GM18868 (cell line): ENCODE measurements around the gene LSM2.
"Not testable (repeated sequence)": the region's sequence is repeated elsewhere in the genome, so short reads cannot be mapped to it uniquely, and the experiment has no call there.

Experiments
- ATAC-seq: cut with Tn5 transposase; IDR thresholded peaks from one replicate; pipeline ENCODE4 v1.9.1; 2021; ENCODE audit warnings: mild to moderate bottlenecking, moderate library complexity; ENCODE audit not compliant: unreplicated experiment

The LSM2 gene

GRCh38 chr6:31827286-31828079 is 20.7 kb upstream of the LSM2 start, which contains the start of gene HSPA1B:
Gene HSPA1B, plus strand, starts transcription at chr6:31827738. Its CDS starts 213 bp downstream, at chr6:31827951.
- peak; percentile 69 for ATAC-seq

GRCh38 chr6:31826793-31827285 is 20.1 kb upstream of the LSM2 start:
- no peak for ATAC-seq

DNA sequence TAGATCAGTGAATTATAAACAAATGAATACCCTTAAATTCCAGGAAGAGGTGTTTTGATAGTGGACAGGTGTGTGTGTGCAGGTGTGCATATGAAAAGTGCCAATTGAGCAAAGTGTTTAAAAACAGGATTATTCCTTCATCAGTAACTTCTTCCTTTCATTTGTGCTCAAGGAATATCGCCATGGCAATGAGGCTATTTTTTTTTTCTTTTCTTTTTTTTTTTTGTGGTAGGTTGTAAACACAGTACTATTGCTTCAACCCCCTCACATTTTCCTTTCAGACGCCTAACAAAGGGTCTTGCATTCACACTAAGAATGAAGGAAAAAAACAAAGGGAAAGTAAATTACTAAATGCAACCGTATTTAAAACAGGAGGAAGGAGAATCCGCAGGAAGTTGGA is 18.8 kb upstream of the LSM2 start:
- no peak for ATAC-seq

DNA sequence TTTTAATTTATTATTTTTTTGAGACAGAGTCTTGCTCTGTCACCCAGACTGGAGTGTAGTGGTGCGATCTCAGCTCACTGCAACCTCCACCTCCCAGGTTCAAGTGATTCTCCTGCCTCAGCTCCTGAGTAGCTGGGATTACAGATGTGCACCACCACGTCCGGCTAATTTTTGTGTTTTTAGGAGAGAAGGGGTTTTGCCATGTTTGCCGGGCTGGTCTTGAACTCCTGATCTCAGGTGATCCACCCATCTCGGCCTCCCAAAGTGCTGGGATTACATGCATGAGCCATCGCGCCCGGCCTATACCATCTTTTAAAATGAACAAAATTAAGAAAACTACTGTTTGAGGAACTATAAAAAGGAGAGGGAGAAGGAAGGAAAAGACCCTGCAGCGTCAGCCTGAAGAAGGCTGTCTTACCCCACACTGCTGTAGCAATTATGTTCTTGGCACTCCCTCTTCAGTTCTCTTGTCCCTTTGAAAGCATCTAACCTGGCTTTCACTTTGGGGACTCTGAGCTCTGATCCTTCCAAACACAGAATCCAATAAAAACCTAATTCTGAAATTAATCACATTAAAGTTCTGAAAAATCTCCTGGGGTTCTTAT is 16.9 kb upstream of the LSM2 start:
- not testable (repeated sequence) for ATAC-seq

- peak; percentile 46 for ATAC-seq
Observed at GRCh38 chr6:31822036-31822821, 15.5 kb upstream of the LSM2 start.

GRCh38 chr6:31821301-31822035 is 14.7 kb upstream of the LSM2 start:
- peak; percentile 43 for ATAC-seq

- not testable (repeated sequence) for ATAC-seq
Observed at GRCh38 chr6:31820399-31820798, 13.6 kb upstream of the LSM2 start.

- ATAC-seq = no peak
Observed at GRCh38 chr6:31819871-31820299, 13.1 kb upstream of the LSM2 start.

DNA sequence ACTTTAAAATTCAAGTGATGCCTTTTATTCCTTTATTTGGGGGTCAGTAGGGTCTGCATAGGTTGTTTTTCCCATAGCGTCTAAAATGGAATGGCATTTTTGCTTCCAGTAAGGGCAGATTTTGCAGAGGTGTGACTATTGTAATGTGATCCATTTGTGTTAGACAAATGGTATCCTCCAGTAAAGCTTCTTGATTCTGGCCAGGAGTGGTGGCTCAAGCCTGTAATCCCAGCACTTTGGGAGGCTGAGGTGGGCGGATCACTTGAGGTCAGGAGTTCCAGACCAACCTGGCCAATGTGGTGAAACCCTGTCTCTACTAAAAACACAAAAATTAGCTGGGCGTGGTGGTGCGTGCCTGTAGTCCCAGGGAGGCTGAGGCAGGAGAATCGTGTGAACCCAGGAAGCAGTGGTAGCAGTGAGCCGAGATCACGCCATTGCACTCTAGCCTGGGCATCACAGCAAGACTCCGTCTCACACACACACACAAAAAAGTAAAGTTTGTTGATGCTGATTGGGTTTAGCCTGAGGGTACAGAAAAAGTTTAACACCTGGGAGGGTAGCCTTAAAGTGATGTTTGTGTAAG is 11.3 kb upstream of the LSM2 start:
- not testable (repeated sequence) for ATAC-seq

- ATAC-seq = not testable (repeated sequence)
Observed at GRCh38 chr6:31817133-31817928, 10.6 kb upstream of the LSM2 start.

GRCh38 chr6:31815025-31815838 is 8.5 kb upstream of the LSM2 start, which contains the start of the genes HSPA1A and HSPA1L:
Gene HSPA1A, plus strand, starts transcription at chr6:31815543. Its CDS starts 214 bp downstream, at chr6:31815757.
Gene HSPA1L, minus strand, starts transcription at chr6:31815283. Its CDS starts 3,311 bp downstream, at chr6:31811972.
- peak; percentile 33 for ATAC-seq

GRCh38 chr6:31814677-31815024 is 7.9 kb upstream of the LSM2 start:
- ATAC-seq = peak; percentile 50

DNA sequence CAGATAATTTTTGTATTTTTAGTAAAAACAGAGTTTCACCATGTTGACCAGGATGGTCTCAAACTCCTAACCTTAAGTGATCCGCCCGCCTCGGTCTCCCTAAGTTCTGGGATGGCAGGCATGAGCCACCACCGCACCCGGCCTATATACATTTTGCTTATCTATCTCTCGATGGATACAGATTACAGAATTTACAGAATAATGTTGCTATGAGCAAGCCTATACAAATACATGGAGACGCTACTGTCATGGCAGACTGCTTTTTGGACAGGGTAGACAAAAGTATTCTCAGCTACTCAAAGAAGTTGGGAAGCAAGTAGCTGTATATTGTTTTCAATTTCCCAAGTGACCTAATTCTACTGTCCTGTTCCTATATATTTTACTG is 6.7 kb upstream of the LSM2 start:
- no peak for ATAC-seq

DNA sequence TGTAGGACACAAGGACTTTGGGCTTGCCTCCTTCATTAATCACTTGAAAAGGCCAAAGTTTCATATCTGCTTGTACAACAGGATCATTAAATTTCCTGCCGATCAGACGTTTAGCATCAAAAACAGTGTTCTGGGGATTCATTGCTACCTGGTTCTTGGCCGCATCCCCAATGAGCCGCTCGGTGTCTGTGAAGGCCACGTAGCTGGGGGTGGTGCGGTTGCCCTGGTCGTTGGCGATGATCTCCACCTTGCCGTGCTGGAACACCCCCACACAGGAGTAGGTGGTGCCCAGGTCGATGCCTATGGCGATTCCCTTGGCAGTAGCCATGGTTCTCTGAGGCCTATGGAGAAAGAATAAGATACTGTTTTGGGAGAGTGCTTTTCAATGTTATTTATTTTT is 4.9 kb upstream of the LSM2 start:
- no peak for ATAC-seq

GRCh38 chr6:31808599-31808998 is 1.8 kb upstream of the LSM2 start:
- ATAC-seq = not testable (repeated sequence)

- ATAC-seq = peak; percentile 8
Observed at GRCh38 chr6:31805939-31806469, 762 bp downstream of the LSM2 start.

DNA sequence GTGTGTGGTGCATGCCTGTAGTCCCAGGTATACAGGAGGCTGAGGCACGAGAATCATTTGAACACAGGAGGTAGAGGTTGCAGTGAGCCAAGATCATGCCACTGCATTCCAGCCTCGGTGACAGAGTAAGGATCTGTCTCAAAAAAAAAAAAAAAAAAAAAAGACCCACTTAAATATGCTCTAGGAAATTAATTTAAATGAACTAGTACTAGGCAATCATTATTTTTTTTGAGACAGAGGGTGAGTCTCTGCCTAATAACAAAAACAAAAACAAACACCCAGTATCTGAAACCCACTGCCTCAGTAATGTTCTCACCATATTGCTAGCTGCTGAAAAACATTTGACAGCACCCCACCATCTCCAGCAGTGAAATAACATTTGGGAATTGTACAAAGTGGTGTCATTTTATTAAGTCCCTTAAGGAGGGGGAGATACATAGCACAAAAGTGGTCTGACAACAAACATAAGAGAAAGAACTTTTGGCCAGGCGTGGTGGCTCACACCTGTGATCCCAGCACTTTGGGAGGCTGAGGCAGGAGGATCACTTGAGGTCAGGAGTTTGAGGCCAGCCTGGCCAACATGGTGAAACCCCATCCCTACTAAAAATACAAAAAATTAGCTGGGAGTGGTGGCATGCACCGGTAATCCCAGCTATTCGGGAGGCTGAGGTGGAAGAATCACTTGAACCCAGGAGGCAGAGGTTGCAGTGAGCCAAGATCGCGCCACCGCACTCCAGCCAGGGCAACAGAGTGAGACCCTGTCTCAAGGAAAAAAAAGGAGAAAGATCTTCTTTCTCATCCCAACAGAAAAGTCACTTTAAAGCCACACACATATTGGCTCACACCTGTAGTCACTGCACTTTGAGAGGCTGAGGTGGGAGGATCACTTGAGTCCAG is 5.5 kb downstream of the LSM2 start:
- ATAC-seq = not testable (repeated sequence)
